Pancreas (tissue), 10 donors: Measurements from ENCODE around the gene QKI. TPM values are rescaled to one million over a fixed set of nuclear protein-coding genes. Genes with fewer than 3 reads are reported as not detected.
A peak's percentile ranks its signal among the peaks of the same experiment; 100 is the strongest.

Experiments
- ATAC-seq, 4 donors: fragments of 200-7000 bp; cut with Tn5 transposase; one replicate each; pipeline versions ENCODE4 v1.8.0 to v1.9.1; 2020; ENCODE audit warnings: mild to moderate bottlenecking in 4 of 4, moderate library complexity in 4 of 4
- DNase-seq, 6 donors: peaks; one replicate each; pipeline ENCODE4 v3.0.0-alpha.2; 2020
- FAIRE-seq: peaks from 2 replicates; lab custom pipeline; 2012; peaks lifted over from hg19 to GRCh38; lab: Jason Lieb, UNC
- H3K27ac ChIP-seq, 4 donors: fragments of 200-600 bp; sonication (generic); 1 replicate in 3 of 4; 2 replicates in 1 of 4; pipeline versions ENCODE4 v1.5.0 to v1.8.0; 2020
- H3K27me3 ChIP-seq, 4 donors: fragments of 200-600 bp; one replicate each; pipeline ENCODE4 v1.8.0; 2021
- H3K36me3 ChIP-seq, 3 donors: fragments of 200-600 bp; sonication (generic) in 1 of 3; one replicate each; pipeline versions ENCODE4 v1.5.0 to v1.8.0; 2020 to 2021
- H3K4me1 ChIP-seq, 3 donors: fragments of 200-600 bp; one replicate each; pipeline ENCODE4 v1.8.0; 2021
- H3K4me3 ChIP-seq, 4 donors: fragments of 200-600 bp; sonication (generic) in 2 of 4; one replicate each; pipeline versions ENCODE4 v1.5.0 to v1.8.0; 2020 to 2021
- H3K9me3 ChIP-seq, 4 donors: fragments of 200-600 bp; one replicate each; pipeline ENCODE4 v1.8.0; 2021
- WGBS, 2 donors: extraction: QIAGEN DNeasy Blood & Tissue Kit; methylation state at CpG; one replicate each; pipeline ENCODE4 v1.1.7; 2013; 5-methylcytosine and 5-hydroxymethylcytosine counted together
- intact Hi-C, 3 donors: fragments of 100-400 bp; cut with DNase I; formaldehyde crosslinking; loops; one replicate each; pipeline versions ENCODE4 v1.11.1 to v1.14.2; 2022
- polyA plus RNA-seq, 2 donors: library from polyadenylated mRNA; stranded (reverse); fragments of 200-250 nt; gene quantifications; one replicate each; pipeline ENCODE4 v1.2.3, GENCODE V29; 2013
- total RNA-seq, 6 donors: library from RNA; stranded (reverse); fragmentation: NEBNext Ultra II Directional in 4 of 6; extraction: Animal tissue kit (Norgen Biotek cat#: 25700) in 4 of 6; gene quantifications; one replicate each; pipeline versions ENCODE4 v1.2.1 to v1.2.4, GENCODE V29; 2021 to 2023
- TF ChIP-seq, protein P1 (sequence below), 4 donors: fragments of 200-600 bp; sonication (generic) in 3 of 4; IDR thresholded peaks; one replicate each; pipeline versions ENCODE4 v1.5.0 to v1.8.0; 2021; ENCODE audit warnings: antibody characterized with exemption in 4 of 4
- donor health status: healthy with polysubstance abuse.
- donor health status: DM: no; HTN: no; CAD: no; lungs with moderate emphysema.
- donor health status: DM: no; HTN: no; CAD: no.
- donor health status: control.
- donor health status: control.
- donor health status: Bipolar disorder and iron deficiency.
- donor health status: DM: yes; HTN: yes; CAD: no.
- donor health status: DM: no; HTN: no; CAD: no.
- donor health status: DM: no; HTN: no; CAD: no.
- donor health status: DM: yes; HTN: yes; CAD: no.

QKI gene
- total and polyA plus RNA-seq, 8 donors: 9.0 to 52.6 (median 21.6) TPM

DNA sequence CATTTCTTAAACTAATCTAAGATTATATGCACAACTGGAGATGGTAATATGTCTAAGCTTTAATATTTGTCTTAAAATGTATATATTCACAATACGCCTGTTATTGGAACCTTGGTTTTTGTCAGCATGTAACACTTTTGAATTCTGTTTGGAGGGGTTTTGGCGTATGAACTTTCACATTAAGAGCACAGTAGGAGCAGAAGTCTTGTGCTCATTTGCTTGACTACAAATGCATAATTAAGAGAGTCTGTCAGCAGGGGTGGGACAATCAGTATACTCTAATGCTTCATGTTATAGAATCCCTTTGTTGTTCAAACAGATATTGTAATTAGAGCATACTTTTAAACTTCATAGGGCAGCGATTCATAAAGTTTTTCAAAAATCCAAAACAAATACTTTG lies 112.8 kb downstream of the QKI start:
- WGBS, 2 donors: 94 to 96% methylated on average over 3 of the region's 3 CpGs
- Histone ChIP-seq H3K27ac (no peak overlapping the region), H3K27me3 (no peaks in the 10 kb centered on the region), H3K4me3 (no peak overlapping the region), H3K4me1 (peaks cover 4 to 48% (median 20%) of the 10 kb centered on the region in 3 donors), H3K36me3 (no peaks in the 10 kb centered on the region), H3K9me3 (no peaks in the 10 kb centered on the region)
- FAIRE-seq: no peak
- no peak for DNase-seq
- ATAC-seq: no peak
- intact Hi-C loops: no loop called here
- TF ChIP-seq, protein P1, sequence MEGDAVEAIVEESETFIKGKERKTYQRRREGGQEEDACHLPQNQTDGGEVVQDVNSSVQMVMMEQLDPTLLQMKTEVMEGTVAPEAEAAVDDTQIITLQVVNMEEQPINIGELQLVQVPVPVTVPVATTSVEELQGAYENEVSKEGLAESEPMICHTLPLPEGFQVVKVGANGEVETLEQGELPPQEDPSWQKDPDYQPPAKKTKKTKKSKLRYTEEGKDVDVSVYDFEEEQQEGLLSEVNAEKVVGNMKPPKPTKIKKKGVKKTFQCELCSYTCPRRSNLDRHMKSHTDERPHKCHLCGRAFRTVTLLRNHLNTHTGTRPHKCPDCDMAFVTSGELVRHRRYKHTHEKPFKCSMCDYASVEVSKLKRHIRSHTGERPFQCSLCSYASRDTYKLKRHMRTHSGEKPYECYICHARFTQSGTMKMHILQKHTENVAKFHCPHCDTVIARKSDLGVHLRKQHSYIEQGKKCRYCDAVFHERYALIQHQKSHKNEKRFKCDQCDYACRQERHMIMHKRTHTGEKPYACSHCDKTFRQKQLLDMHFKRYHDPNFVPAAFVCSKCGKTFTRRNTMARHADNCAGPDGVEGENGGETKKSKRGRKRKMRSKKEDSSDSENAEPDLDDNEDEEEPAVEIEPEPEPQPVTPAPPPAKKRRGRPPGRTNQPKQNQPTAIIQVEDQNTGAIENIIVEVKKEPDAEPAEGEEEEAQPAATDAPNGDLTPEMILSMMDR (IDR thresholded peaks at IDR 0.05): no peak

DNA sequence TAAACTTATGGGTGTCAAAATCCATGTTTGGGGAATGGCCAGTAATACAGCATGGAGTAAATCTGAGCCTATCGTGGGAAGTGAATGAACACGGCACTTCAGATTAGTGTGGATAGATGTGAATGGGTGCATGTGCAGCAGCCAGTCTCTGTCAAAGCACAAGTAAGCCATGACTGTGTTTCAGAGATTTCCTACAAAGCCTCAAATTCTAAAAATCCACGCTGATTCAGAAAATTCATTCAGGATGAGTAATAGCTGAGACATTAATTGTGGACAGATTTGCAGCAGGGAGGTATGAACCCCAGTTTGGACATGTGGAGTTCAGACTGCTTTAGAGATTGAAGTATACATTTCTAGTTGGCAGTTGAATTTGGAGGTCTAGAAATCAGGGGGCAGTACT lies 115.1 kb downstream of the QKI start:
- no peak overlapping the region for H3K4me3 ChIP-seq
- no peaks in the 10 kb centered on the region for H3K27me3 ChIP-seq
- 40 to 53% methylated on average over 3 of the region's 3 CpGs for WGBS, 2 donors
- DNase-seq (no peak), FAIRE-seq (no peak), ATAC-seq (peak in 3 of 4 donors; percentile 14 to 51 (median 45))
- H3K27ac ChIP-seq: no peak overlapping the region
- no peaks in the 10 kb centered on the region for H3K9me3 ChIP-seq
- H3K36me3 ChIP-seq: no peaks in the 10 kb centered on the region
- intact Hi-C loops: no loop called here
- peaks cover 8 to 62% (median 32%) of the 10 kb centered on the region in 3 donors for H3K4me1 ChIP-seq
- TF ChIP-seq, protein P1 (IDR thresholded peaks at IDR 0.05): no peak

DNA sequence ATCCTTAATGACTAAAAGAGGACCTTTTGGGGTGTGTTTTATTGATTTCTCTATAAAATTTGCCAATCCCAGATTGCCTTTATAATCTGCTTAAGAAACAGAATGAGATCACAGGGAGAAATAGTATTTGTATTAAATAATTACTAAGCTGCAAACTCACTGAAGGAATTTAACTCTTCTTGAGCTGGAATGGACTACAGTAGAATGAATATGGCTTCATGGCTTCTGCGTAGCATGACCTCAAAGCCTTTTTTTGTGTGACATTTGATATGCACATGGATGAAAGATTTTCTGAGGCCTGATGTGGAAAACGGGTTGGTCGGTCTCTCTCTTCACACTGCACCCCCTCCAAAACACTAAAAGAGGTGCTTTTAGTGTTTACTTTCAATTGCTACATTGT lies 115.9 kb downstream of the QKI start:
- Histone ChIP-seq H3K36me3 (no peaks in the 10 kb centered on the region), H3K4me1 (peaks cover 9 to 62% (median 32%) of the 10 kb centered on the region in 3 donors), H3K9me3 (no peaks in the 10 kb centered on the region), H3K4me3 (no peak overlapping the region), H3K27ac (no peak overlapping the region), H3K27me3 (no peaks in the 10 kb centered on the region)
- no peak for ATAC-seq
- no peak for DNase-seq
- WGBS, 2 donors: 86 to 87% methylated on average over 3 of the region's 3 CpGs
- TF ChIP-seq, protein P1 (IDR thresholded peaks at IDR 0.05): no peak
- FAIRE-seq: no peak
- intact Hi-C loops: no loop called here

DNA sequence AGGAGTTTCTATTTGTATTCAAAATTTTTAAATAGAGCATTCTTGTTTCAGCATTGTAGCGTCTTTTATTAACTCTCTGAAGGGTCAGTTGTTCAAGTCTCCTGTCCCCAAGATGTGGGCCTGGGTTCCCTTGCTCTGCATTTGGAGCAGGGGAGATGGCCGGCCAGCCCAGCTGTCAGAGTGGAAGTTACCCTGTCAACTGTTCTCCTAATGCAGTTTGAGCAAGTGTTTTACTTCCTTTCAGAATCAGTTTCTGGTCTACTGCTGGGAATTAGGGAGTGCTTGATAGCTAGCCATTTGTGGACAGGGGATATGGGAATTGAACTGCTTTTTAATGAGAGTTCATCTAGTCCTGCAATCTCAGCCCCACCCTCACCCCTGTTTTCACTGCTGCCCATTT lies 116.6 kb downstream of the QKI start:
- intact Hi-C loops: no loop called here
- 89 to 91% methylated on average over 2 of the region's 2 CpGs for whole genome bisulfite sequencing, 2 donors
- H3K4me1 ChIP-seq: peaks cover 9 to 57% (median 29%) of the 10 kb centered on the region in 3 donors
- H3K27ac ChIP-seq: no peak overlapping the region
- H3K4me3 ChIP-seq: no peak overlapping the region
- DNase-seq (no peak), ATAC-seq (peak in 2 of 4 donors; percentile 30 to 39), FAIRE-seq (no peak)
- no peaks in the 10 kb centered on the region for H3K36me3 ChIP-seq
- TF ChIP-seq, protein P1 (IDR thresholded peaks at IDR 0.05): no peak
- no peaks in the 10 kb centered on the region for H3K9me3 ChIP-seq
- no peaks in the 10 kb centered on the region for H3K27me3 ChIP-seq

DNA sequence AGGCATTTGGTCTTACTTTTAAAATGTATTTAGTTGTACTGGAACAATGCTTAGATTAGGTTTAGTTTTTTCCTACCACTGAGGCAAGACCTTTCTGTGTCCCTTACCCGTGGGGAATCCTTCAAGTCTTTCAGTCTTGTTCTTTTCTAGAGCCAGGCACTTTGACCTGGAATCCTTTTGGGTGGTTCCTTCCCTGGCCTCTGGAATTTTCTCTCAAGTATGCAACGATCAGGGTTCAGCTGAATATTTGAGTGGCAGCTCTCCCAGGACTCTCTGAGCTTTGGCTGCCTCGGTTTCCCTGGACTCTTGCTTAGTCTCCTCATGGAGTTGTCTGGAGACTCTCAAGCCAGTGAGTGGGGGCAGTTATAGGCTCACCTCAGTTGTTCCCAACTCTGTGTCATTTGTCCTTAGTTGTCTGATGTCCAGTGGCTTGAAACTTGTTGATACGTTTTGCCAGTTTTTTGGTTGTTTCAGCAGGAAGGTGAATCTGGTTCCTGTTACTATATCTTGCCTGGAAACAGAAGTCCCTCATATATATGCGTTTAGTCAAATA lies 118.1 kb downstream of the QKI start:
- H3K27me3 ChIP-seq: no peaks in the 10 kb centered on the region
- WGBS, 2 donors: 75 to 80% methylated on average over 5 of the region's 5 CpGs
- TF ChIP-seq, protein P1 (IDR thresholded peaks at IDR 0.05): no peak
- no peak for FAIRE-seq
- H3K36me3 ChIP-seq: no peaks in the 10 kb centered on the region
- intact Hi-C loops: no loop called here
- peaks cover 9 to 47% (median 18%) of the 10 kb centered on the region in 3 donors for H3K4me1 ChIP-seq
- no peaks in the 10 kb centered on the region for H3K9me3 ChIP-seq
- no peak for ATAC-seq
- H3K4me3 ChIP-seq: no peak overlapping the region
- no peak for DNase-seq
- H3K27ac ChIP-seq: no peak overlapping the region
